Pancreas (tissue), 10 donors: ENCODE data around the gene EVA1A. TPM values are rescaled to one million over a fixed set of nuclear protein-coding genes. Genes with fewer than 3 reads are reported as not detected.

Experiments used
- ATAC-seq, 4 donors: fragments of 200-7000 bp; cut with Tn5 transposase; one replicate each; pipeline versions ENCODE4 v1.8.0 to v1.9.1; 2020; ENCODE audit warnings: mild to moderate bottlenecking in 4 of 4, moderate library complexity in 4 of 4
- DNase-seq, 6 donors: peaks; one replicate each; pipeline ENCODE4 v3.0.0-alpha.2; 2020
- FAIRE-seq: peaks from 2 replicates; lab custom pipeline; 2012; peaks lifted over from hg19 to GRCh38; lab: Jason Lieb, UNC
- H3K27ac ChIP-seq, 4 donors: fragments of 200-600 bp; sonication (generic); 1 replicate in 3 of 4; 2 replicates in 1 of 4; pipeline versions ENCODE4 v1.5.0 to v1.8.0; 2020
- H3K27me3 ChIP-seq, 4 donors: fragments of 200-600 bp; one replicate each; pipeline ENCODE4 v1.8.0; 2021
- H3K36me3 ChIP-seq, 3 donors: fragments of 200-600 bp; sonication (generic) in 1 of 3; one replicate each; pipeline versions ENCODE4 v1.5.0 to v1.8.0; 2020 to 2021
- H3K4me1 ChIP-seq, 3 donors: fragments of 200-600 bp; one replicate each; pipeline ENCODE4 v1.8.0; 2021
- H3K4me3 ChIP-seq, 4 donors: fragments of 200-600 bp; sonication (generic) in 2 of 4; one replicate each; pipeline versions ENCODE4 v1.5.0 to v1.8.0; 2020 to 2021
- H3K9me3 ChIP-seq, 4 donors: fragments of 200-600 bp; one replicate each; pipeline ENCODE4 v1.8.0; 2021
- CTCF ChIP-seq, 4 donors: fragments of 200-600 bp; sonication (generic) in 3 of 4; IDR thresholded peaks; one replicate each; pipeline versions ENCODE4 v1.5.0 to v1.8.0; 2021; ENCODE audit warnings: antibody characterized with exemption in 4 of 4
- WGBS, 2 donors: extraction: QIAGEN DNeasy Blood & Tissue Kit; methylation state at CpG; one replicate each; pipeline ENCODE4 v1.1.7; 2013; 5-methylcytosine and 5-hydroxymethylcytosine counted together
- intact Hi-C, 3 donors: fragments of 100-400 bp; cut with DNase I; formaldehyde crosslinking; loops; one replicate each; pipeline versions ENCODE4 v1.11.1 to v1.14.2; 2022
- polyA plus RNA-seq, 2 donors: library from polyadenylated mRNA; stranded (reverse); fragments of 200-250 nt; gene quantifications; one replicate each; pipeline ENCODE4 v1.2.3, GENCODE V29; 2013
- total RNA-seq, 6 donors: library from RNA; stranded (reverse); fragmentation: NEBNext Ultra II Directional in 4 of 6; extraction: Animal tissue kit (Norgen Biotek cat#: 25700) in 4 of 6; gene quantifications; one replicate each; pipeline versions ENCODE4 v1.2.1 to v1.2.4, GENCODE V29; 2021 to 2023
- donor health status: healthy with polysubstance abuse.
- donor health status: DM: no; HTN: no; CAD: no; lungs with moderate emphysema.
- donor health status: DM: no; HTN: no; CAD: no.
- donor health status: control.
- donor health status: control.
- donor health status: Bipolar disorder and iron deficiency.
- donor health status: DM: yes; HTN: yes; CAD: no.
- donor health status: DM: no; HTN: no; CAD: no.
- donor health status: DM: no; HTN: no; CAD: no.
- donor health status: DM: yes; HTN: yes; CAD: no.

Gene EVA1A
- total and polyA plus RNA-seq, 8 donors: 16.1 to 36.8 (median 22.4) TPM

DNA sequence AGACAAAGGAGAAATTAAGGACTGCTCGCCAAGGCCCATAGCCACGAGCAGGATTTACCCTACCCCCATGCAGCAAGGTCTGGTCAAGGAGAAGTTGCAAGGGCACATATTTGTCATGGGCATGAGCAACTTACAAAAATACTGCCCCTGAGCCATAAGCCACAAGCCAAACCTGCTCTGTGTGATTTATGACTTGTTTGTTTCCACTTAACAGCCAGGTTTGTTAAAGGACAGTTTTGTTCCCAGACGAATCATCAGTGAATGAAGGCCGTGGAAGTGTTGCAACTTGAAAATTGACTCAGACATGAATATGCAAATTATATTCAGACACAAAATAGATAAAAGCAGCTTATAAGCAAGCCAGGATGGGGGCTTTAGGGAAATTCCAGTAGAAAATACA lies 31.3 kb upstream of the EVA1A start:
- Histone ChIP-seq H3K4me1 (peaks cover 0 to 5% (median 0%) of the 10 kb centered on the region in 3 donors), H3K27me3 (no peaks in the 10 kb centered on the region), H3K36me3 (no peaks in the 10 kb centered on the region), H3K27ac (peak overlapping the region in 3 of 4 donors; percentile 12 to 66 (median 63)), H3K9me3 (no peaks in the 10 kb centered on the region), H3K4me3 (no peak overlapping the region)
- WGBS, 2 donors: 37% methylated on average over 4 of the region's 4 CpGs
- intact Hi-C loops: no loop called here
- DNase-seq (peak in 2 of 6 donors; percentile 27 to 57), FAIRE-seq (no peak), ATAC-seq (peak; percentile 86 to 93 (median 88))
- TF ChIP-seq CTCF (IDR thresholded peaks at IDR 0.05): no peak

- intact Hi-C loops: no loop called here
- H3K4me1 ChIP-seq: peaks cover 0 to 5% (median 0%) of the 10 kb centered on the region in 3 donors
- no peak for TF ChIP-seq CTCF (IDR thresholded peaks at IDR 0.05)
- FAIRE-seq: no peak
- no peak overlapping the region for H3K27ac ChIP-seq
- no peak for DNase-seq
- no peaks in the 10 kb centered on the region for H3K27me3 ChIP-seq
- WGBS, 2 donors: 61 to 63% methylated on average over 4 of the region's 4 CpGs
- ATAC-seq: no peak
- no peaks in the 10 kb centered on the region for H3K36me3 ChIP-seq
- H3K9me3 ChIP-seq: no peaks in the 10 kb centered on the region
- no peak overlapping the region for H3K4me3 ChIP-seq
Observed at GRCh38 chr2:75589391-75590105, 28.8 kb upstream of the EVA1A start.

- peak in 1 of 4 donors; percentile 8 for ATAC-seq
- H3K36me3 ChIP-seq: no peaks in the 10 kb centered on the region
- intact Hi-C loops: no loop called here
- FAIRE-seq: no peak
- WGBS, 2 donors: 91 to 93% methylated on average over 5 of the region's 5 CpGs
- H3K4me3 ChIP-seq: no peak overlapping the region
- DNase-seq: no peak
- H3K9me3 ChIP-seq: no peaks in the 10 kb centered on the region
- H3K27ac ChIP-seq: no peak overlapping the region
- no peak for TF ChIP-seq CTCF (IDR thresholded peaks at IDR 0.05)
- peaks cover 0 to 5% (median 0%) of the 10 kb centered on the region in 3 donors for H3K4me1 ChIP-seq
- no peaks in the 10 kb centered on the region for H3K27me3 ChIP-seq
Observed at GRCh38 chr2:75587954-75588587, 27.3 kb upstream of the EVA1A start.

DNA sequence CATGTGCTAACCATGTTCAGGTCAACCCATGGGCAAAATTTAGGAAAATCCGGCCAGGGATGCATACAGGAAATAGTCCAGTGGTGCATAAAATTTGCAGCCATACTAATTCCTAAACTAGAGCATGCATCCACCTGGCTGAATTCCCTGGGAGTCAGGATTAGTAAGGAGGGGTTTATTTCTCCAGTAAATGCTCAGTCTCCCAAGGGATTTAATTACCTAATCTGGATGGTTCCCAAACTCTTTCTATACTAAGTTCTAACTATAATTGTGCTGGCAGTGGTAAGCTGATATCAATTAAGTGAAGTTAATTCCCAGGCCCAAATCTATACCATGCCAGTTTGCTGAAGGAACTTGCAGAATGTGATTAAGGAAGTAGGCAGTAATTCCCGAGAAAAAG lies 26.2 kb upstream of the EVA1A start:
- DNase-seq (no peak), ATAC-seq (no peak), FAIRE-seq (no peak)
- TF ChIP-seq CTCF (IDR thresholded peaks at IDR 0.05): no peak
- intact Hi-C loops: no loop called here
- Histone ChIP-seq H3K4me1 (peaks cover 0 to 5% (median 0%) of the 10 kb centered on the region in 3 donors), H3K27ac (no peak overlapping the region), H3K9me3 (no peaks in the 10 kb centered on the region), H3K27me3 (no peaks in the 10 kb centered on the region), H3K4me3 (no peak overlapping the region), H3K36me3 (no peaks in the 10 kb centered on the region)
- WGBS, 2 donors: 87 to 91% methylated on average over 2 of the region's 2 CpGs

- Histone ChIP-seq H3K27me3 (no peaks in the 10 kb centered on the region), H3K9me3 (no peaks in the 10 kb centered on the region), H3K4me1 (peaks cover 0 to 4% (median 1%) of the 10 kb centered on the region in 3 donors), H3K36me3 (no peaks in the 10 kb centered on the region), H3K27ac (no peak overlapping the region), H3K4me3 (no peak overlapping the region)
- WGBS, 2 donors: 79 to 85% methylated on average over 1 of the region's 1 CpG
- FAIRE-seq (no peak), ATAC-seq (no peak), DNase-seq (no peak)
- intact Hi-C loops: no loop called here
- TF ChIP-seq CTCF (IDR thresholded peaks at IDR 0.05): no peak
Observed at GRCh38 chr2:75582840-75583239, 22.1 kb upstream of the EVA1A start.
